Kidney (tissue), 22 donors: ENCODE measurements around the gene ST13. TPM values are rescaled to one million over a fixed set of nuclear protein-coding genes. Genes with fewer than 3 reads are reported as not detected.

Source experiments
- DNase-seq, 5 donors: peaks; one replicate each; pipeline ENCODE4 v3.0.0-alpha.2; 2013 to 2020
- FAIRE-seq: peaks from 2 replicates; lab custom pipeline; 2012; peaks lifted over from hg19 to GRCh38; lab: Jason Lieb, UNC
- H3K27ac ChIP-seq, 2 donors: one replicate each; pipeline ENCODE4 v1.7.0; 2013; ENCODE audit warnings: low read depth in 2 of 2, low read length in 2 of 2, inconsistent platforms in 1 of 2
- H3K27me3 ChIP-seq: one replicate; pipeline ENCODE4 v1.7.1; 2013; ENCODE audit warnings: low read length, inconsistent platforms; ENCODE audit not compliant: control insufficient read depth, insufficient read depth
- H3K36me3 ChIP-seq, 3 donors: one replicate each; pipeline versions ENCODE4 v1.7.0 to v1.7.1; 2013; ENCODE audit warnings: low read length in 3 of 3, control low read depth in 1 of 3, inconsistent platforms in 1 of 3; ENCODE audit not compliant: insufficient read depth in 3 of 3, control insufficient read depth in 2 of 3
- H3K4me1 ChIP-seq, 3 donors: one replicate each; pipeline versions ENCODE4 v1.7.0 to v1.7.1; 2013; ENCODE audit warnings: low read length in 3 of 3, inconsistent platforms in 1 of 3, low read depth in 1 of 3; ENCODE audit not compliant: control insufficient read depth in 2 of 3, insufficient read depth in 2 of 3
- H3K4me3 ChIP-seq, 3 donors: one replicate each; pipeline versions ENCODE4 v1.7.0 to v1.8.1; 2013; ENCODE audit warnings: low read length in 3 of 3, control low read depth in 1 of 3, inconsistent platforms in 1 of 3
- H3K9ac ChIP-seq, 3 donors: one replicate each; pipeline versions ENCODE4 v1.7.0 to v1.7.1; 2013; ENCODE audit warnings: low read length in 3 of 3, control low read depth in 1 of 3, inconsistent platforms in 1 of 3
- H3K9me3 ChIP-seq, 3 donors: one replicate each; pipeline versions ENCODE4 v1.7.0 to v1.7.1; 2013; ENCODE audit warnings: low read length in 3 of 3, control low read depth in 1 of 3, inconsistent platforms in 1 of 3; ENCODE audit not compliant: control insufficient read depth in 2 of 3, insufficient read depth in 1 of 3
- intact Hi-C: fragments of 100-400 bp; cut with DNase I; formaldehyde crosslinking; loops from one replicate; pipeline ENCODE4 v1.11.1; 2022
- long read RNA-seq, 10 donors: library from polyadenylated mRNA in 1 of 10; unstranded in 1 of 10; transcript quantifications; one replicate each; pipeline ENCODE4 v2.0.0 and lab custom pipeline, GENCODE V29; 2021 to 2026
- polyA plus RNA-seq: library from polyadenylated mRNA; stranded (reverse); fragments of 350-450 nt; fragmentation: Illumina TruSeq; extraction: RNeasy Lipid Tissue Mini Kit (QIAGEN cat#74804); gene quantifications from one replicate; pipeline ENCODE4 v1.2.3, GENCODE V29; 2014; ENCODE audit warnings: low read depth, low replicate concordance; ENCODE audit not compliant: insufficient read depth
- total RNA-seq: library from RNA; stranded (reverse); fragmentation: NEBNext Ultra II Directional; extraction: Animal tissue kit (Norgen Biotek cat#: 25700); gene quantifications from one replicate; pipeline ENCODE4 v1.2.1, GENCODE V29; 2021
- TF ChIP-seq, protein P1 (sequence below): IDR thresholded peaks from 3 replicates; pipeline ENCODE4 v1.5.1; 2012; ENCODE audit warnings: mild to moderate bottlenecking, moderate library complexity, borderline replicate concordance; ENCODE audit not compliant: insufficient read depth; ENCODE audit errors: extremely low read depth
- donor health status: control.
- donor health status: control.
- donor health status: control.
- donor health status: control.
- donor health status: control.
- donor health status: DM: yes; HTN: yes; CAD: no.
- donor health status: Normal renal cell carcinoma (clear cell type).

Gene ST13
- total RNA-seq (196 TPM), polyA plus RNA-seq (230 TPM)
- long read RNA-seq, donor 1, transcript ST13-201 (12 exons, 3,595 nt), result major isoform, 83 of 174 reads
- long read RNA-seq, donor 1, partial matches to known transcripts, result 91 of 174 reads
- long read RNA-seq, donor 1, other reads (novel, unspliced or antisense), result 0 of 174 reads
- long read RNA-seq, donor 2, transcript ST13-201 (12 exons, 3,595 nt), result major isoform, 100 of 164 reads
- long read RNA-seq, donor 2, partial matches to known transcripts, result 64 of 164 reads
- long read RNA-seq, donor 2, other reads (novel, unspliced or antisense), result 0 of 164 reads
- long read RNA-seq, donor 3, transcript ST13-201 (12 exons, 3,595 nt), result major isoform, 142 of 260 reads
- long read RNA-seq, donor 3, partial matches to known transcripts, result 105 of 260 reads
- long read RNA-seq, donor 3, other reads (novel, unspliced or antisense), result 13 of 260 reads
- long read RNA-seq, donor 4, transcript ST13-201 (12 exons, 3,595 nt), result major isoform, 106 of 145 reads
- long read RNA-seq, donor 4, partial matches to known transcripts, result 32 of 145 reads
- long read RNA-seq, donor 4, other reads (novel, unspliced or antisense), result 7 of 145 reads
- long read RNA-seq, donor 5, transcript ST13-201 (12 exons, 3,595 nt), result major isoform, 7 of 7 reads
- long read RNA-seq, donor 5, partial matches to known transcripts, result 0 of 7 reads
- long read RNA-seq, donor 5, other reads (novel, unspliced or antisense), result 0 of 7 reads
- long read RNA-seq, donor 6, transcript ST13-201 (12 exons, 3,595 nt), result major isoform, 216 of 454 reads
- long read RNA-seq, donor 6, partial matches to known transcripts, result 230 of 454 reads
- long read RNA-seq, donor 6, other reads (novel, unspliced or antisense), result 8 of 454 reads
- long read RNA-seq, donor 7, transcript ST13-201 (12 exons, 3,595 nt), result major isoform, 121 of 144 reads
- long read RNA-seq, donor 7, partial matches to known transcripts, result 19 of 144 reads
- long read RNA-seq, donor 7, other reads (novel, unspliced or antisense), result 4 of 144 reads
- long read RNA-seq, donor 8, transcript ST13-201 (12 exons, 3,595 nt), result major isoform, 59 of 160 reads
- long read RNA-seq, donor 8, partial matches to known transcripts, result 96 of 160 reads
- long read RNA-seq, donor 8, other reads (novel, unspliced or antisense), result 5 of 160 reads
- long read RNA-seq, donor 9, transcript ST13-201 (12 exons, 3,595 nt), result major isoform, 34 of 66 reads
- long read RNA-seq, donor 9, partial matches to known transcripts, result 32 of 66 reads
- long read RNA-seq, donor 9, other reads (novel, unspliced or antisense), result 0 of 66 reads
- long read RNA-seq, donor 10, transcript ST13-201 (12 exons, 3,595 nt), result major isoform, 83 of 195 reads
- long read RNA-seq, donor 10, partial matches to known transcripts, result 105 of 195 reads
- long read RNA-seq, donor 10, other reads (novel, unspliced or antisense), result 7 of 195 reads

DNA sequence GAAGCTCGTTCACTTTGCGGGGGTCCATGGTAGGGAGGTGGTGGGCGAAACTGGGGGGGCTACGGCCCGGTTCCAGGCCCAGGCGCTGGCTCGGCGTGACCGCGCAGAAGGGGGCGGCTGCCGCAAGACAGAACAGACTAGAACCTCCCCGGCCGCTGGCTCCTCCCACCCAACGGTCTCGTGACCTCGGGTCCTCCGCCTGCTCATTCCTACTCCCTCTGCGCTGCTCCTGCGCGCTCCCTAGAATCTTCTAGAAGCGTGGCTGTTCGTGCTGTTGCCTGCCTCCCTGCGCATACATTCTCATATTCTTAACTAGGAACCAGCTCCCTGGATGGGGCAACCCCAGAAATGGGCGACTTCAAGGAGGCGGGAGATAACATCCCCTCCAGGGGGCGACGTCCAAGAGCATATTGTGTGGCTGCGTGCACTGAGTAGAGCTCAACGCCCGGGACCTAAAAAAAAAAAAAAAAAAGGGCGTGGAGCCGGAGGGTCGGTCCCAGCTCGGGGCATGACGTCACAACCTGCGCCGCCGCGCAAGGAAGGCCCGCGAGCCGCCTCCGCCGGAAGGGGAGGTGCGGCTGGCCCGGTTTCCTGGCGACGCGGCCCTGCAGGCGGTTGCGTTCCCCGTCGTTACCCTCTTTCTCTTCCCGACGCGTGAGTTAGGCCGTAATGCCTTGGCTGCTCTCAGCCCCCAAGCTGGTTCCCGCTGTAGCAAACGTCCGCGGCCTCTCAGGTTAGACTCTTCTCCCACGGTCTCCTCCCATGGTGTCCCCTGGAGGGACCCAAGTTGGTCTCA, at the start of gene ST13, which contains the start of gene XPNPEP3:
ST13 (minus strand) TSS at position 127 of the 796 bp plus-strand sequence; CDS start at position 28, 99 bp downstream.
XPNPEP3 (plus strand) TSS at position 636 of the 796 bp plus-strand sequence; CDS start at position 670, 34 bp downstream.
- Histone ChIP-seq H3K27ac (peak within 1 kb of the TSS; percentile 98 to 100), H3K9ac (peak within 1 kb of the TSS; percentile 93 to 99 (median 99)), H3K27me3 (no peaks in the 10 kb centered on the region), H3K4me3 (peak within 1 kb of the TSS; percentile 96 to 98 (median 96)), H3K9me3 (no peaks in the 10 kb centered on the region), H3K4me1 (peaks cover 8 to 22% (median 10%) of the 10 kb centered on the region in 3 donors), H3K36me3 (peaks cover 0 to 3% (median 0%) of the 10 kb centered on the region in 3 donors)
- FAIRE-seq (no peak), DNase-seq (peak; percentile 98 to 99 (median 99))
- intact Hi-C loops, result no loop called here
- TF ChIP-seq, protein P1, sequence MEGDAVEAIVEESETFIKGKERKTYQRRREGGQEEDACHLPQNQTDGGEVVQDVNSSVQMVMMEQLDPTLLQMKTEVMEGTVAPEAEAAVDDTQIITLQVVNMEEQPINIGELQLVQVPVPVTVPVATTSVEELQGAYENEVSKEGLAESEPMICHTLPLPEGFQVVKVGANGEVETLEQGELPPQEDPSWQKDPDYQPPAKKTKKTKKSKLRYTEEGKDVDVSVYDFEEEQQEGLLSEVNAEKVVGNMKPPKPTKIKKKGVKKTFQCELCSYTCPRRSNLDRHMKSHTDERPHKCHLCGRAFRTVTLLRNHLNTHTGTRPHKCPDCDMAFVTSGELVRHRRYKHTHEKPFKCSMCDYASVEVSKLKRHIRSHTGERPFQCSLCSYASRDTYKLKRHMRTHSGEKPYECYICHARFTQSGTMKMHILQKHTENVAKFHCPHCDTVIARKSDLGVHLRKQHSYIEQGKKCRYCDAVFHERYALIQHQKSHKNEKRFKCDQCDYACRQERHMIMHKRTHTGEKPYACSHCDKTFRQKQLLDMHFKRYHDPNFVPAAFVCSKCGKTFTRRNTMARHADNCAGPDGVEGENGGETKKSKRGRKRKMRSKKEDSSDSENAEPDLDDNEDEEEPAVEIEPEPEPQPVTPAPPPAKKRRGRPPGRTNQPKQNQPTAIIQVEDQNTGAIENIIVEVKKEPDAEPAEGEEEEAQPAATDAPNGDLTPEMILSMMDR, result no peak

DNA sequence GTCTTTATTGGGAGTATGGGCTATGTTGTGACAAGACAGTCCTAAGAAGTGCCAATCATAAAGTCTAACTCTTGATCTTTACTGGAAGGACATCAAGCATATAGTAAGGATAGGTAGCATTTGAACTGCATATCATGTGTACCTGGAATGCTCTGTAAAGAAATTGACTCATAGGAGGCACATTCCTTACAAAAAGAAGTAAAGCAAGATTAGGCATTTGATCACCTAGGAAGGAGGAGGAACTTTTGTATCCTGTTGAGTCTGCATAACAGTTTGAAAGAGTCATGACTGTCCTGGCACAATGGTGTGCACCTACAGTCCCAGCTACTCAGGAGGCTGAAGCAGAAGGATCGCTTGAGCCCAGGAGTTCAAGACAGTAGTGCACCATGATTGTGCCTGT, 47.7 kb upstream of the ST13 start:
- Histone ChIP-seq H3K9me3 (no peaks in the 10 kb centered on the region), H3K36me3 (peaks cover 0 to 20% (median 0%) of the 10 kb centered on the region in 3 donors), H3K4me3 (no peak overlapping the region), H3K27me3 (no peaks in the 10 kb centered on the region), H3K9ac (no peak overlapping the region), H3K27ac (no peak overlapping the region), H3K4me1 (no peaks in the 10 kb centered on the region)
- intact Hi-C loops, result no loop called here
- FAIRE-seq (no peak), DNase-seq (no peak)
- TF ChIP-seq, protein P1, result no peak
